ENCODE measurements around the gene INVS.

Gene INVS

GRCh38 chr9:100284247-100284646, 185.2 kb downstream of the INVS start:
- Histone ChIP-seq H3K79me2 (ENCODE audit: insufficient read depth, low read length) (no peaks in the 10 kb centered on the region), H3K4me1 (ENCODE audit: insufficient read depth, low read length) (no peaks in the 10 kb centered on the region), H4K20me1 (ENCODE audit: insufficient read depth, low read length) (no peaks in the 10 kb centered on the region), H3K27ac (ENCODE audit: low read length) (no peak overlapping the region), H3K4me2 (ENCODE audit: insufficient read depth, low read length) (no peak overlapping the region), H3K9ac (ENCODE audit: low read depth, low read length) (no peak overlapping the region), H3K9me3 (ENCODE audit: insufficient read depth, low read length, severe bottlenecking) (no peaks in the 10 kb centered on the region), H2AFZ (ENCODE audit: low read depth, low read length) (no peak overlapping the region), H3K4me3 (ENCODE audit: low read depth in 1 of 2, low read length in 2 of 2) (no peak overlapping the region), H3K27me3 (ENCODE audit: insufficient read depth, low read length, poor library complexity) (no peaks in the 10 kb centered on the region), H3K36me3 (ENCODE audit: insufficient read depth, low read length) (peaks cover 49% of the 10 kb centered on the region)
- DNase-seq (no peak), ATAC-seq (ENCODE audit: insufficient read depth, low read depth) (no peak)
- TF ChIP-seq CTCF (IDR thresholded peaks at IDR 0.05; ENCODE audit: borderline replicate concordance, extremely low read depth, low read length, poor library complexity, severe bottlenecking) (no peak), EZH2 (IDR thresholded peaks at IDR 0.05; ENCODE audit: borderline replicate concordance, low read depth, low read length, severe bottlenecking) (no peak)

GRCh38 chr9:100285080-100285479, 186.0 kb downstream of the INVS start:
- Histone ChIP-seq H2AFZ (ENCODE audit: low read depth, low read length) (no peak overlapping the region), H3K36me3 (ENCODE audit: insufficient read depth, low read length) (peaks cover 54% of the 10 kb centered on the region), H3K9me3 (ENCODE audit: insufficient read depth, low read length, severe bottlenecking) (no peaks in the 10 kb centered on the region), H3K4me1 (ENCODE audit: insufficient read depth, low read length) (no peaks in the 10 kb centered on the region), H3K4me2 (ENCODE audit: insufficient read depth, low read length) (no peak overlapping the region), H3K4me3 (ENCODE audit: low read depth in 1 of 2, low read length in 2 of 2) (no peak overlapping the region), H3K27ac (ENCODE audit: low read length) (no peak overlapping the region), H3K27me3 (ENCODE audit: insufficient read depth, low read length, poor library complexity) (no peaks in the 10 kb centered on the region), H3K79me2 (ENCODE audit: insufficient read depth, low read length) (no peaks in the 10 kb centered on the region), H3K9ac (ENCODE audit: low read depth, low read length) (no peak overlapping the region), H4K20me1 (ENCODE audit: insufficient read depth, low read length) (no peaks in the 10 kb centered on the region)
- ATAC-seq (ENCODE audit: insufficient read depth, low read depth) (no peak), DNase-seq (no peak)
- no peak for TF ChIP-seq EZH2 (IDR thresholded peaks at IDR 0.05; ENCODE audit: borderline replicate concordance, low read depth, low read length, severe bottlenecking)
- TF ChIP-seq CTCF (IDR thresholded peaks at IDR 0.05; ENCODE audit: borderline replicate concordance, extremely low read depth, low read length, poor library complexity, severe bottlenecking): no peak

GRCh38 chr9:100285601-100286000, 186.6 kb downstream of the INVS start:
- H3K36me3 ChIP-seq (ENCODE audit: insufficient read depth, low read length): peaks cover 56% of the 10 kb centered on the region
- DNase-seq: no peak
- no peaks in the 10 kb centered on the region for H3K9me3 ChIP-seq (ENCODE audit: insufficient read depth, low read length, severe bottlenecking)
- H4K20me1 ChIP-seq (ENCODE audit: insufficient read depth, low read length): no peaks in the 10 kb centered on the region
- H3K9ac ChIP-seq (ENCODE audit: low read depth, low read length): no peak overlapping the region
- no peak overlapping the region for H2AFZ ChIP-seq (ENCODE audit: low read depth, low read length)
- ATAC-seq (ENCODE audit: insufficient read depth, low read depth): no peak
- no peak overlapping the region for H3K4me2 ChIP-seq (ENCODE audit: insufficient read depth, low read length)
- no peak overlapping the region for H3K4me3 ChIP-seq (ENCODE audit: low read depth in 1 of 2, low read length in 2 of 2)
- TF ChIP-seq CTCF (IDR thresholded peaks at IDR 0.05; ENCODE audit: borderline replicate concordance, extremely low read depth, low read length, poor library complexity, severe bottlenecking) (no peak), EZH2 (IDR thresholded peaks at IDR 0.05; ENCODE audit: borderline replicate concordance, low read depth, low read length, severe bottlenecking) (no peak)
- no peaks in the 10 kb centered on the region for H3K27me3 ChIP-seq (ENCODE audit: insufficient read depth, low read length, poor library complexity)
- no peak overlapping the region for H3K27ac ChIP-seq (ENCODE audit: low read length)
- no peaks in the 10 kb centered on the region for H3K4me1 ChIP-seq (ENCODE audit: insufficient read depth, low read length)
- no peaks in the 10 kb centered on the region for H3K79me2 ChIP-seq (ENCODE audit: insufficient read depth, low read length)

- TF ChIP-seq CTCF (IDR thresholded peaks at IDR 0.05; ENCODE audit: borderline replicate concordance, extremely low read depth, low read length, poor library complexity, severe bottlenecking): no peak
- TF ChIP-seq EZH2 (IDR thresholded peaks at IDR 0.05; ENCODE audit: borderline replicate concordance, low read depth, low read length, severe bottlenecking): no peak
- H2AFZ ChIP-seq (ENCODE audit: low read depth, low read length): no peak overlapping the region
- peaks cover 62% of the 10 kb centered on the region for H3K36me3 ChIP-seq (ENCODE audit: insufficient read depth, low read length)
- H3K9ac ChIP-seq (ENCODE audit: low read depth, low read length): no peak overlapping the region
- no peaks in the 10 kb centered on the region for H3K4me1 ChIP-seq (ENCODE audit: insufficient read depth, low read length)
- no peaks in the 10 kb centered on the region for H3K27me3 ChIP-seq (ENCODE audit: insufficient read depth, low read length, poor library complexity)
- H3K79me2 ChIP-seq (ENCODE audit: insufficient read depth, low read length): no peaks in the 10 kb centered on the region
- no peak overlapping the region for H3K27ac ChIP-seq (ENCODE audit: low read length)
- H4K20me1 ChIP-seq (ENCODE audit: insufficient read depth, low read length): no peaks in the 10 kb centered on the region
- H3K4me2 ChIP-seq (ENCODE audit: insufficient read depth, low read length): no peak overlapping the region
- no peak for DNase-seq
- no peak for ATAC-seq (ENCODE audit: insufficient read depth, low read depth)
- H3K4me3 ChIP-seq (ENCODE audit: low read depth in 1 of 2, low read length in 2 of 2): no peak overlapping the region
- no peaks in the 10 kb centered on the region for H3K9me3 ChIP-seq (ENCODE audit: insufficient read depth, low read length, severe bottlenecking)
Measured at GRCh38 chr9:100286257-100286656, 187.2 kb downstream of the INVS start.
